OCI-LY3 (cell line): ENCODE results near the gene MED13L.

Source experiments
- H2AFZ ChIP-seq: fragments of 200-600, 300-600 bp; shearing (Covaris generic); 2 replicates; pipeline ENCODE4 v1.6.0; 2014; ENCODE audit warnings: antibody characterized with exemption, low read depth, low read length
- H3K27ac ChIP-seq: fragments of 200-600, 300-600 bp; sonication (generic); 2 replicates; pipeline ENCODE4 v1.5.1; 2014; ENCODE audit warnings: mild to moderate bottlenecking, low read length, moderate library complexity, mixed read lengths
- H3K27me3 ChIP-seq: fragments of 200-600, 300-600 bp; sonication (generic); 2 replicates; pipeline ENCODE4 v1.6.1; 2014; ENCODE audit warnings: low read depth, low read length, mixed read lengths
- H3K36me3 ChIP-seq: fragments of 200-600, 300-600 bp; sonication (generic); replicated peaks from 2 replicates; pipeline ENCODE3; 2014; ENCODE audit warnings: low read depth, low read length, mixed read lengths
- H3K4me1 ChIP-seq: fragments of 300-600, 200-600 bp; sonication (generic); 2 replicates; pipeline ENCODE4 v1.6.1; 2014; ENCODE audit warnings: low read length, mixed read lengths
- H3K4me2 ChIP-seq: fragments of 200-600, 300-600 bp; sonication (generic); 2 replicates; pipeline ENCODE4 v1.6.1; 2014; ENCODE audit warnings: low read length, mixed read lengths
- H3K4me3 ChIP-seq: fragments of 300-600, 200-600 bp; sonication (generic); 2 replicates; pipeline ENCODE4 v1.5.1; 2014; ENCODE audit warnings: antibody characterized with exemption, mild to moderate bottlenecking, low read length, moderate library complexity
- H3K79me2 ChIP-seq: fragments of 300-600, 200-600 bp; shearing (Covaris generic); 2 replicates; pipeline ENCODE4 v1.6.1; 2014; ENCODE audit warnings: mild to moderate bottlenecking, low read length, mixed read lengths
- H3K9ac ChIP-seq: fragments of 300-600, 200-600 bp; shearing (Covaris generic); 2 replicates; pipeline ENCODE4 v1.6.0; 2014; ENCODE audit warnings: mild to moderate bottlenecking, low read length, moderate library complexity
- H3K9me3 ChIP-seq: fragments of 200-600, 300-600 bp; shearing (Covaris generic); 2 replicates; pipeline ENCODE4 v1.6.1; 2014; ENCODE audit warnings: low read length, mixed read lengths; ENCODE audit not compliant: insufficient read depth
- H4K20me1 ChIP-seq: fragments of 200-600, 300-600 bp; sonication (generic); 2 replicates; pipeline ENCODE4 v1.6.1; 2016; ENCODE audit warnings: low read length, mixed read lengths; ENCODE audit not compliant: insufficient read depth
- EZH2phosphoT487 ChIP-seq: fragments of 200-600 bp; shearing (Covaris generic); IDR thresholded peaks from 2 replicates; pipeline ENCODE4 v1.6.1; 2018; ENCODE audit warnings: antibody characterized with exemption, mixed run types, low read depth
- TF ChIP-seq, protein P1 (sequence below): fragments of 200-600, 300-600 bp; sonication (generic); IDR thresholded peaks from 2 replicates; pipeline ENCODE4 v1.5.1; 2014; ENCODE audit warnings: antibody characterized with exemption, low read length, low read depth

The MED13L gene

DNA sequence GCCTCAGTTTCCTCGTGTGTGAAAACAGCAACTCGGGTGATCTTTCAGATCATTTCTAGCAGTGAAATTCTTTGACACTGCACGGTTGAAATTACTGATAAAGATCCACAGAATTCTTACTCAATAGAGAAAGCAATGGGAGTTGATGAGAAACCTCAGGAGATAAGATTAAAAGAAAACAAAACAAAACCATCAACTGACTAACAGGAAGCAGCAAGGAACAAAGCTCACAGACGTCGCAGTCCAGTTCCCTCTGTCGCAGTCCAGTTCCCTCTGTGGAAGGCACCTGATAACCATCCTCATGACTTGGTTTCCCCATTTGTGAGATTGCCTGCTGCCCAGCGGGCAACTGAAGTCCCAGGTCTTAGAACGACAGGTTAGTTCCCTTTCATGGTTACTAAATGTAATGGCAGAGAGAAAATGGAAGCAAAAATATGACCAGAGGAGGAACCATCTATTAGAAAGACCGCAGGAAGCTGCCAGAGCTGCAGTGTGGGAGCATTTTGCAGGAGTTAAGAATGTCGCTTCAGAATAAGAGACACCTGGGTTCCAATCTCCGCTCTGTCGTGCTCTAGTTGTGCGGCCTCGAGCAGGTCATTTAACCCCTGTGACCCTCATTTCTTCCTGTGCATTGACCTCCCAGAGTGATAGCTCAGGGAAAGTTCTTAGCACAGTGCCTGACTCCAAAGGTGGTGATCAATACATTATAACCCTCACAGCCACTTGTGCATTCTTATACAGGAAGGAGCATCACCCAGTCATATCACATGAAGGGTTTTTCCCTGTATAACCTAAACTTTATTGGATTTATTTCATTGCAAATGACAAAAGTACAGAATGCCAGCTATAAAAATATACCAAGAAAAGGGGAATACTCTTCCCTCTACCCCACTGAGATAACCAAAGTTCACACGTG, 5.1 kb upstream of the MED13L start:
- Histone ChIP-seq H3K9me3 (no peaks in the 10 kb centered on the region), H3K4me1 (peaks cover 12% of the 10 kb centered on the region), H3K9ac (no peak overlapping the region), H3K4me3 (no peak overlapping the region), H3K27ac (no peak overlapping the region), H4K20me1 (no peaks in the 10 kb centered on the region), H3K4me2 (no peak overlapping the region), H3K79me2 (no peaks in the 10 kb centered on the region), H3K36me3 (no peaks in the 10 kb centered on the region), H2AFZ (no peak overlapping the region), H3K27me3 (peaks cover 11% of the 10 kb centered on the region)
- TF ChIP-seq, protein P1, sequence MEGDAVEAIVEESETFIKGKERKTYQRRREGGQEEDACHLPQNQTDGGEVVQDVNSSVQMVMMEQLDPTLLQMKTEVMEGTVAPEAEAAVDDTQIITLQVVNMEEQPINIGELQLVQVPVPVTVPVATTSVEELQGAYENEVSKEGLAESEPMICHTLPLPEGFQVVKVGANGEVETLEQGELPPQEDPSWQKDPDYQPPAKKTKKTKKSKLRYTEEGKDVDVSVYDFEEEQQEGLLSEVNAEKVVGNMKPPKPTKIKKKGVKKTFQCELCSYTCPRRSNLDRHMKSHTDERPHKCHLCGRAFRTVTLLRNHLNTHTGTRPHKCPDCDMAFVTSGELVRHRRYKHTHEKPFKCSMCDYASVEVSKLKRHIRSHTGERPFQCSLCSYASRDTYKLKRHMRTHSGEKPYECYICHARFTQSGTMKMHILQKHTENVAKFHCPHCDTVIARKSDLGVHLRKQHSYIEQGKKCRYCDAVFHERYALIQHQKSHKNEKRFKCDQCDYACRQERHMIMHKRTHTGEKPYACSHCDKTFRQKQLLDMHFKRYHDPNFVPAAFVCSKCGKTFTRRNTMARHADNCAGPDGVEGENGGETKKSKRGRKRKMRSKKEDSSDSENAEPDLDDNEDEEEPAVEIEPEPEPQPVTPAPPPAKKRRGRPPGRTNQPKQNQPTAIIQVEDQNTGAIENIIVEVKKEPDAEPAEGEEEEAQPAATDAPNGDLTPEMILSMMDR: no peak
- TF ChIP-seq EZH2phosphoT487: no peak

DNA sequence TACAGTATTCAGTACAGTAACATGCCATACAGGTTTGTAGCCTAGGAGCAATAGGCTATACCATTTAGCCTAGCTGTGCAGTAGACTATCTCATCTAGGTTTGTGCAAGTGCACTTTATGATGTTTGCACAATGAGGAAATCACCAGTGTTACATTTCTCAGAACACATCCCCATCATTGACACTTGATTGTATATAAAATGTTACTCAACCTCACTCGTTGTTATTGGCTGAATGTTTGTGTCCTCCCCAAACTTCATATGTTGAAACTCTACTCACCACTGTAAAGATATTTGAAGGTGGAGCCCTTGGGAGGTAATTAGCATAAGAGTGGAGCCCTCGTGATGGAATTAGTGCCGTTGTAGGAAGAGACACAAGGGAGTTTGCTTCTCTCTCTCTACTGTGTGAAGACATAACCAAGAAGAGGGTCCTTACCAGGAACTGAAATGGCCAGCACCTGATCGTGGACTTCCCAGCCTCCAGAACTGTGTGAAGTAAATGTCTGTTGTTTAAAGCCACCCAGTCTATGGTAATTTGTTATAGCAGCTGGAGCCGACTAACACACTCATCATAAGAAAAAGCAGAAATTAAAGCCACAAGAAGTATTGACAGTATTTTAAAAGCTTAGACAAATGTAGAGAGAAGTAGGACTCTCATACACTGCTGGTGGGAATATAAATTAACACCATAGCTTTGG, 3.2 kb upstream of the MED13L start:
- H3K4me2 ChIP-seq: no peak overlapping the region
- no peak overlapping the region for H2AFZ ChIP-seq
- no peak for TF ChIP-seq EZH2phosphoT487
- TF ChIP-seq, protein P1: no peak

DNA sequence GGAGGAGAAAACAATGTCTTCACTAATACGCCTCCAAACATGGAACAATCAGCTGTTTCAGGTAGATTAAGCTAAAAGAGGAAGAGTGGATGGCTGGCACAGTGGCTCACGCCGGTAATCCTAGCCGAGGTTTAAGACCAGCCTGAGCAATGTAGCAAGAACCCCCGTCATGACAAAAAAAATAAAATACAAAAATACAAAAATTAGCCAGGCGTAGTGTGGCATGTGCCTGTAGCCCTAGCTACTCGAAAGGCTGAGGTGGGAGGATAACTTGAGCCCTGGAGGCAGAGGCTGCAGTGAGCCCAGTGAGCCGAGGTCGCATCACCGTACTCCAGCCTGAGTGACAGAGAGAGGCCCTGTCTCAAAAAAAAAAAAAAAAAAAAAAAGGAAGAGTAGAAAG, 1.2 kb upstream of the MED13L start:
- no peak overlapping the region for H2AFZ ChIP-seq
- peak overlapping the region; percentile 94 for H3K4me2 ChIP-seq
- peaks cover 34% of the 10 kb centered on the region for H3K79me2 ChIP-seq
- H3K36me3 ChIP-seq: no peaks in the 10 kb centered on the region
- peaks cover 31% of the 10 kb centered on the region for H3K4me1 ChIP-seq
- no peaks in the 10 kb centered on the region for H3K9me3 ChIP-seq
- H3K9ac ChIP-seq: peak overlapping the region; percentile 76
- H4K20me1 ChIP-seq: peaks cover 25% of the 10 kb centered on the region
- H3K27me3 ChIP-seq: peaks cover 11% of the 10 kb centered on the region
- peak overlapping the region; percentile 85 for H3K4me3 ChIP-seq
- TF ChIP-seq EZH2phosphoT487: no peak
- TF ChIP-seq, protein P1: no peak
- H3K27ac ChIP-seq: no peak overlapping the region

More for the DNA sequence above, 3.2 kb upstream of the MED13L start:
- Histone ChIP-seq H3K4me1 (peaks cover 12% of the 10 kb centered on the region), H3K79me2 (peaks cover 13% of the 10 kb centered on the region), H3K9ac (no peak overlapping the region), H3K27ac (no peak overlapping the region), H3K36me3 (no peaks in the 10 kb centered on the region), H3K4me3 (no peak overlapping the region), H4K20me1 (peaks cover 5% of the 10 kb centered on the region), H3K9me3 (no peaks in the 10 kb centered on the region), H3K27me3 (peaks cover 11% of the 10 kb centered on the region)

DNA sequence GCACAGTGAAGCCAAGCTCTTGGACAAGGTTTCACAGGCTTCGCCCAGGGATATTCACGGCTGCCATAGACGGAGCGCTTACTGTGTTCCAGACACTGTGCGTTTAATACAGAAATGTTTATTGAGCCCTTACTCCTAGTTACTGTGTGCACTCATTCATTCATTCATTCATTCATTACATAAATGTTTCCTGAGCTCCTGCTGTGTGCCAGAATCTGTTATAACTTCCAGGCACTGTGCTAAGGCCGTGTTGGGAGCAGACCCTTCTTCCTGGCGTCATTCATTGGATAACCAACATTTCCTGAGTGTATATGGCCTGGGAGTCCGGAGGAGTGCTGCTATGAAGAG, 760 bp upstream of the MED13L start:
- Histone ChIP-seq H3K4me2 (peak overlapping the region; percentile 94), H2AFZ (peak overlapping the region; percentile 42; the same call in 1 of the 2 replicates), H3K4me3 (peak overlapping the region; percentile 85), H4K20me1 (peaks cover 30% of the 10 kb centered on the region), H3K27me3 (peaks cover 11% of the 10 kb centered on the region), H3K27ac (no peak overlapping the region), H3K4me1 (peaks cover 33% of the 10 kb centered on the region), H3K79me2 (peaks cover 38% of the 10 kb centered on the region), H3K36me3 (no peaks in the 10 kb centered on the region), H3K9me3 (no peaks in the 10 kb centered on the region), H3K9ac (peak overlapping the region; percentile 76)
- TF ChIP-seq, protein P1: no peak
- TF ChIP-seq EZH2phosphoT487: no peak
